Trophoblast cell (in vitro differentiated cells and primary cell): ENCODE measurements around the gene NEAT1. TPM values are rescaled to one million over a fixed set of nuclear protein-coding genes. Genes with fewer than 3 reads are reported as not detected.

Experiments
- DNase-seq, 2 donors: peaks; one replicate each; pipeline ENCODE4 v3.0.0-alpha.2; 2016
- H2AFZ ChIP-seq: 2 replicates; pipeline ENCODE4 v1.6.1; 2013; ENCODE audit warnings: low read length, moderate library complexity, mild to moderate bottlenecking; ENCODE audit not compliant: insufficient read depth, poor library complexity
- H2AK5ac ChIP-seq: 2 replicates; pipeline ENCODE4 v1.6.1; 2013; ENCODE audit warnings: mild to moderate bottlenecking, low read length
- H2BK120ac ChIP-seq: 2 replicates; pipeline ENCODE4 v1.6.1; 2013; ENCODE audit warnings: low read length, mild to moderate bottlenecking, moderate library complexity; ENCODE audit not compliant: insufficient read depth, poor library complexity
- H2BK12ac ChIP-seq: 2 replicates; pipeline ENCODE4 v1.6.1; 2013; ENCODE audit warnings: mild to moderate bottlenecking, low read length, moderate library complexity
- H2BK5ac ChIP-seq: 2 replicates; pipeline ENCODE4 v1.6.1; 2013; ENCODE audit warnings: low read length, low read depth, moderate library complexity, mild to moderate bottlenecking; ENCODE audit not compliant: poor library complexity
- H3K14ac ChIP-seq: 2 replicates; pipeline ENCODE4 v1.6.1; 2013; ENCODE audit warnings: mild to moderate bottlenecking, low read length
- H3K18ac ChIP-seq: 2 replicates; pipeline ENCODE4 v1.6.1; 2013; ENCODE audit warnings: mild to moderate bottlenecking, low read length
- H3K23ac ChIP-seq: 2 replicates; pipeline ENCODE4 v1.6.1; 2013; ENCODE audit warnings: low read length
- H3K27ac ChIP-seq: 2 replicates; pipeline ENCODE4 v1.5.1; 2013; ENCODE audit warnings: low read depth, mild to moderate bottlenecking, inconsistent platforms, low read length, moderate library complexity
- H3K27me3 ChIP-seq: 2 replicates; pipeline ENCODE4 v1.6.1; 2013; ENCODE audit warnings: inconsistent platforms, mild to moderate bottlenecking, low read length, moderate library complexity; ENCODE audit not compliant: insufficient read depth
- H3K36me3 ChIP-seq, 2 experiments: 1 replicate in 1 of 2; 2 replicates in 1 of 2; pipeline ENCODE4 v1.6.1; 2013; ENCODE audit warnings: low read length in 2 of 2, mild to moderate bottlenecking in 2 of 2, moderate library complexity in 1 of 2; ENCODE audit not compliant: insufficient read depth in 2 of 2, control insufficient read depth in 1 of 2
- H3K4ac ChIP-seq: 2 replicates; pipeline ENCODE4 v1.6.1; 2013; ENCODE audit warnings: low read depth, mild to moderate bottlenecking, low read length, moderate library complexity
- H3K4me1 ChIP-seq, 2 experiments: 1 replicate in 1 of 2; 2 replicates in 1 of 2; pipeline ENCODE4 v1.6.1; 2013; ENCODE audit warnings: low read length in 2 of 2, mild to moderate bottlenecking in 2 of 2, moderate library complexity in 1 of 2; ENCODE audit not compliant: insufficient read depth in 2 of 2, control insufficient read depth in 1 of 2
- H3K4me2 ChIP-seq: 2 replicates; pipeline ENCODE4 v1.6.1; 2013; ENCODE audit warnings: inconsistent platforms, mild to moderate bottlenecking, low read length, moderate library complexity
- H3K4me3 ChIP-seq: 2 replicates; pipeline ENCODE4 v1.5.1; 2013; ENCODE audit warnings: mild to moderate bottlenecking, low read depth, low read length, inconsistent platforms
- H3K79me1 ChIP-seq: one replicate; pipeline ENCODE4 v1.6.1; 2013; ENCODE audit warnings: low read length
- H3K79me2 ChIP-seq: 2 replicates; pipeline ENCODE4 v1.6.1; 2013; ENCODE audit warnings: low read length, mild to moderate bottlenecking; ENCODE audit not compliant: control insufficient read depth, insufficient read depth, poor library complexity
- H3K9ac ChIP-seq: 2 replicates; pipeline ENCODE4 v1.6.1; 2013; ENCODE audit warnings: mild to moderate bottlenecking, low read length
- H3K9me3 ChIP-seq: 2 replicates; pipeline ENCODE4 v1.6.1; 2013; ENCODE audit warnings: low read depth, mild to moderate bottlenecking, control low read depth, inconsistent platforms, low read length; ENCODE audit not compliant: insufficient read depth
- H4K12ac ChIP-seq: 2 replicates; pipeline ENCODE4 v1.6.1; 2013; ENCODE audit warnings: low read depth, mild to moderate bottlenecking, low read length, moderate library complexity
- H4K8ac ChIP-seq: 2 replicates; pipeline ENCODE4 v1.6.1; 2013; ENCODE audit warnings: low read depth, mild to moderate bottlenecking, low read length, moderate library complexity
- H4K91ac ChIP-seq: one replicate; pipeline ENCODE4 v1.6.1; 2013; ENCODE audit warnings: low read depth, mild to moderate bottlenecking, low read length, moderate library complexity
- WGBS: extraction: QIAGEN DNeasy Blood & Tissue Kit; methylation state at CpG from one replicate; pipeline ENCODE4 v1.1.7; 2013; ENCODE audit warnings: missing lambda C conversion rate; ENCODE audit not compliant: insufficient read length, insufficient coverage; ENCODE audit errors: extremely low coverage; 5-methylcytosine and 5-hydroxymethylcytosine counted together
- polyA plus RNA-seq: library from polyadenylated mRNA; stranded (reverse); fragments of 200-250 nt; gene quantifications from 2 replicates; pipeline ENCODE4 v1.2.3, GENCODE V29; 2013

Gene NEAT1
- polyA plus RNA-seq, result 11.1 and 12.7 TPM in 2 replicates

DNA sequence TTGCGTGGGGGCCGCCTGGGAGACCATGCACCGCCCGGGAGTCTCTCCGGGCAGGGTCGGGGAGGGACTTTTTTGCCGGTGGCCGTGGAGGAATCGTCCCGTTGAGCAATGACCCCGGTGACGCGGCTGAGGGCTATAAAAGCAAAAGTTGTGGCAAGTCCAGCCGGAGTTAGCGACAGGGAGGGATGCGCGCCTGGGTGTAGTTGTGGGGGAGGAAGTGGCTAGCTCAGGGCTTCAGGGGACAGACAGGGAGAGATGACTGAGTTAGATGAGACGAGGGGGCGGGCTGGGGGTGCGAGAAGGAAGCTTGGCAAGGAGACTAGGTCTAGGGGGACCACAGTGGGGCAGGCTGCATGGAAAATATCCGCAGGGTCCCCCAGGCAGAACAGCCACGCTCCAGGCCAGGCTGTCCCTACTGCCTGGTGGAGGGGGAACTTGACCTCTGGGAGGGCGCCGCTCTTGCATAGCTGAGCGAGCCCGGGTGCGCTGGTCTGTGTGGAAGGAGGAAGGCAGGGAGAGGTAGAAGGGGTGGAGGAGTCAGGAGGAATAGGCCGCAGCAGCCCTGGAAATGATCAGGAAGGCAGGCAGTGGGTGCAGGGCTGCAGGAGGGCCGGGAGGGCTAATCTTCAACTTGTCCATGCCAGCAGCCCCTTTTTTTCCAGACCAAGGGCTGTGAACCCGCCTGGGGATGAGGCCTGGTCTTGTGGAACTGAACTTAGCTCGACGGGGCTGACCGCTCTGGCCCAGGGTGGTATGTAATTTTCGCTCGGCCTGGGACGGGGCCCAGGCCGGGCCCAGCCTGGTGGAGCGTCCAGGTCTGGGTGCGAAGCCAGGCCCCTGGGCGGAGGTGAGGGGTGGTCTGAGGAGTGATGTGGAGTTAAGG lies at the start of gene NEAT1:
Gene NEAT1, plus strand, starts transcription at position 166 of the 883 bp plus-strand sequence.
- H3K4me3 ChIP-seq, result peak within 1 kb of the TSS; percentile 66
- H3K9ac ChIP-seq, result peak within 1 kb of the TSS; percentile 81
- peaks cover 50% of the 10 kb centered on the region for H3K79me1 ChIP-seq
- peak within 1 kb of the TSS; percentile 99 for H2BK120ac ChIP-seq
- peak within 1 kb of the TSS; percentile 81 for H3K4me2 ChIP-seq
- H2AK5ac ChIP-seq, result peak within 1 kb of the TSS; percentile 92
- H3K4me1 ChIP-seq, result peaks cover 43 to 64% of the 10 kb centered on the region in 2 experiments
- H3K36me3 ChIP-seq, result peaks cover 5 to 7% of the 10 kb centered on the region in 2 experiments
- peak; percentile 80 to 94 for DNase-seq
- H3K18ac ChIP-seq, result peak within 1 kb of the TSS; percentile 98
- peak within 1 kb of the TSS; percentile 99 for H3K4ac ChIP-seq
- no peaks in the 10 kb centered on the region for H3K9me3 ChIP-seq
- peak within 1 kb of the TSS; percentile 98 for H4K8ac ChIP-seq
- no peak within 1 kb of the TSS for H3K23ac ChIP-seq
- peak within 1 kb of the TSS; percentile 99 for H3K14ac ChIP-seq
- peak within 1 kb of the TSS; percentile 97 for H3K27ac ChIP-seq
- H2AFZ ChIP-seq, result peak within 1 kb of the TSS; percentile 81
- H4K12ac ChIP-seq, result peak within 1 kb of the TSS; percentile 98
- peak within 1 kb of the TSS; percentile 100 for H4K91ac ChIP-seq
- peak within 1 kb of the TSS; percentile 100 for H2BK5ac ChIP-seq
- no CpG with 5 or more reads among the region's 40 CpGs for WGBS
- H3K79me2 ChIP-seq, result peaks cover 47% of the 10 kb centered on the region
- H2BK12ac ChIP-seq, result peak within 1 kb of the TSS; percentile 97
- no peaks in the 10 kb centered on the region for H3K27me3 ChIP-seq

DNA sequence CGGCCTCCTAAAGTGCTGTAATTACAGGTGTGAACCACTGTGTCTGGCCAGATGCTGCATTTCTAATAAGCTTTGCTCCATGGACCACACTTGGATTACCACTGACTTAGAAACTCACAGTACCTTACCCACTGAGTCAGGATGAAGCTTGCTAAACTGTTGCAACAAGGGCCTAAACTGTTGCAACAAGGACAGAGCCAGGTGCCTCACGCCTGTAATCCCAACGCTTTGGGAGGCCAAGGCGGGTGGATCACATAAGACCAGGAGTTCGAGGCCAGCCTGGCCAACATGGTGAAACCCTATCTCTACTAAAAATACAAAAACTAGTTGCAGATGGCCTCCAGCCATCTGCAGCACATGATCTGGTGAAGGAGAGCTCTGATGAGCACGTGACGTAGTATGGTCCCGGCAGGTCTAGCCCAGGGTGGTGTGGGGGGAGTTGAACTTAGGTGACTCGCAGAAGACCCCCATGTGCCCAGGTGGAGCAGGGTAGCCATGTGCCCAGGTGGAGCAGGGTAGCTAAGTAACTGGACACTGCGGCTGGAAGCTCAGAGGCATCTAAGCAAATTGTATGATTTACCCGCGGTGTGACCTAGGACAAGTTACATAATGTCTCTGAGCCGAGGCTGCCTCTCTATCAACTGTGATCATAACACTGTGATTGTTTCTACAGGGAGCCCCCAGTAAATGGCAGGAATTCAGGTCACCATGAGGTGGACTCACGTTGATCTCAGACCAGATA lies 48.6 kb upstream of the NEAT1 start:
- Histone ChIP-seq H4K91ac (no peak overlapping the region), H3K4me2 (no peak overlapping the region), H3K4me1 (peaks cover 0 to 4% of the 10 kb centered on the region in 2 experiments), H3K4ac (no peak overlapping the region), H2BK12ac (peak overlapping the region; percentile 4), H3K14ac (no peak overlapping the region), H3K4me3 (no peak overlapping the region), H3K79me2 (no peaks in the 10 kb centered on the region), H2BK120ac (no peak overlapping the region), H4K8ac (no peak overlapping the region), H3K36me3 (no peaks in the 10 kb centered on the region), H2AFZ (no peak overlapping the region), H3K27me3 (no peaks in the 10 kb centered on the region), H4K12ac (no peak overlapping the region), H3K23ac (no peak overlapping the region), H3K27ac (no peak overlapping the region), H2BK5ac (no peak overlapping the region), H3K9me3 (peaks cover 3% of the 10 kb centered on the region), H3K9ac (no peak overlapping the region), H3K79me1 (no peaks in the 10 kb centered on the region), H2AK5ac (no peak overlapping the region), H3K18ac (no peak overlapping the region)
- DNase-seq, result no peak
- WGBS, result no CpG with 5 or more reads among the region's 14 CpGs

DNA sequence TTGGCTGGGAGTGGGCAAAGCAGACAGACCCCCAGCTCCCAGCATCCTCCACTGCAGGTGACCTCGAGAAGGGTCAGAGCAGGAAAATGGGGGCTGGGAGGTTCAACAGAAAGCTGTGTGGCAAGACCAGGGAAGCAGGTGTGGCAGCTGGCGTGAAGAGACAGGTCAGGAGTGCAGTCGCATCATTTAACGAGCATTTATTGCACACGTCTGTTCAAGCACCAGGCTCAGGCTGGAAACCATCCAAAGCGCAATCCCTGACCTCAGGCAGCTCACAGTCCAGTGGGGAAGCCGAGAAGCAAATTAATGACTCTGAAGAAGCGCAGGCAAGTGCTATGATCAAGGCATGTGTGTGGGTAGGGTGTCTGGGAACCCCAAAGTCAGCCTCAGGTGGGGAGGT lies 47.6 kb upstream of the NEAT1 start:
- Histone ChIP-seq H2AK5ac (peak overlapping the region; percentile 39), H3K9me3 (peaks cover 3% of the 10 kb centered on the region), H3K4me3 (no peak overlapping the region), H4K8ac (no peak overlapping the region), H3K79me2 (no peaks in the 10 kb centered on the region), H3K27me3 (no peaks in the 10 kb centered on the region), H2AFZ (no peak overlapping the region), H2BK12ac (no peak overlapping the region), H3K14ac (no peak overlapping the region), H3K23ac (no peak overlapping the region), H3K9ac (no peak overlapping the region), H3K4ac (no peak overlapping the region), H4K12ac (no peak overlapping the region), H2BK5ac (no peak overlapping the region), H2BK120ac (no peak overlapping the region), H3K79me1 (peaks cover 2% of the 10 kb centered on the region), H3K27ac (no peak overlapping the region), H3K4me2 (no peak overlapping the region), H4K91ac (no peak overlapping the region), H3K36me3 (no peaks in the 10 kb centered on the region), H3K18ac (no peak overlapping the region), H3K4me1 (peaks cover 0 to 4% of the 10 kb centered on the region in 2 experiments)
- no CpG with 5 or more reads among the region's 8 CpGs for whole genome bisulfite sequencing
- DNase-seq, result no peak

DNA sequence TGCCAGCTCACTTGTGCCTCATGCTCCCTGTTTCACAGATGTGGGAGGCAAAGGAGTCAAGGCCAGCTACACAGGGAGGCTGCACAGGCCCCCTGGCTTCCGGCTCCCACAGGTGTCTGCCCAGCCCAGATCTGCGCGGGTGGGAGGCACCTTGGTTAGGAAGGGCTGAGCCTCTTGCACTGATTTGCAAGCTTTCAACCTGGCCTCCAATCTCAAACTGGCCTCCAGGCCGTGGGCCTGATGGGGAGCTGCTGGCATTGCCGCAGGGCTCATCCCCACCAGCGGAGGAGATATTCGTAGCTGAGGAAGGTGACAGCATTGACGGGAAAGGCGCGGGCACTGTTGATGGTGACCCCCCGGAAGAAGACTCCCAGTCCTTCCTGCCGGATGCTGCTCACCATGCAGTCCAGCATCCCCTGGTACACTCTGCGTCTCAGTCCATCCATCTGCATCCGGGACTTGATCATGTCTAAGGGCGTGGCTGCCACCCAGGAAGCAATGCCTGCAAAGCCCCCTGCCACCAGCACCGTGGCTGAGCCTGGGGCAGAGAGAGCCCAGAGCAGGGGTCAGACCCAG lies 46.4 kb upstream of the NEAT1 start:
- H2AFZ ChIP-seq, result no peak overlapping the region
- H3K18ac ChIP-seq, result no peak overlapping the region
- H3K27me3 ChIP-seq, result no peaks in the 10 kb centered on the region
- no peak overlapping the region for H3K9ac ChIP-seq
- H4K91ac ChIP-seq, result no peak overlapping the region
- H4K12ac ChIP-seq, result no peak overlapping the region
- no peaks in the 10 kb centered on the region for H3K79me2 ChIP-seq
- peaks cover 5% of the 10 kb centered on the region in 2 experiments for H3K4me1 ChIP-seq
- no peak overlapping the region for H3K4me2 ChIP-seq
- H3K27ac ChIP-seq, result no peak overlapping the region
- H2BK5ac ChIP-seq, result no peak overlapping the region
- no peak overlapping the region for H2BK12ac ChIP-seq
- no peak overlapping the region for H2BK120ac ChIP-seq
- no peak overlapping the region for H4K8ac ChIP-seq
- no peak overlapping the region for H3K23ac ChIP-seq
- H3K79me1 ChIP-seq, result peaks cover 6% of the 10 kb centered on the region
- H3K9me3 ChIP-seq, result peaks cover 3% of the 10 kb centered on the region
- H2AK5ac ChIP-seq, result no peak overlapping the region
- WGBS, result no CpG with 5 or more reads among the region's 16 CpGs
- no peak overlapping the region for H3K14ac ChIP-seq
- no peaks in the 10 kb centered on the region for H3K36me3 ChIP-seq
- H3K4me3 ChIP-seq, result no peak overlapping the region
- no peak for DNase-seq
- no peak overlapping the region for H3K4ac ChIP-seq
